ENCODE data around the gene VIT. TPM values are rescaled to one million over a fixed set of nuclear protein-coding genes. Genes with fewer than 3 reads are reported as not detected.

The VIT gene
- total and polyA plus RNA-seq, 2 experiments from 2014 or later, result 0.22 to 0.31 TPM

GRCh38 chr2:36710858-36711515 lies 14.5 kb downstream of the VIT start:
- 94 to 96% methylated on average over 2 of the region's 2 CpGs for WGBS, 2 experiments (ENCODE audit: low coverage in 1 of 2, low lambda C conversion rate in 2 of 2, missing lambda C conversion rate in 2 of 2)
- no peaks in the 10 kb centered on the region for H3K27me3 ChIP-seq (replicated peaks; ENCODE audit: insufficient read depth)
- no peak for TF ChIP-seq EZH2 (IDR thresholded peaks at IDR 0.05; ENCODE audit: insufficient read depth, poor library complexity, severe bottlenecking)
- TF ChIP-seq EZH2phosphoT487 (IDR thresholded peaks at IDR 0.05; ENCODE audit: insufficient read depth, low read depth), result no peak
- H3K9me3 ChIP-seq (ENCODE audit: low read depth), result no peaks in the 10 kb centered on the region
- DNase-seq, result no peak
- no peak overlapping the region for H3K27ac ChIP-seq
- H4K20me1 ChIP-seq (ENCODE audit: insufficient read depth), result no peaks in the 10 kb centered on the region
- H3K4me2 ChIP-seq (ENCODE audit: unreplicated experiment), result no peak overlapping the region
- peaks cover 33% of the 10 kb centered on the region for H3F3A ChIP-seq (ENCODE audit: insufficient read depth)
- in situ Hi-C loops (cut with MboI), result no loop called here
- H3K9me2 ChIP-seq (ENCODE audit: insufficient read depth), result no peaks in the 10 kb centered on the region
- no peak overlapping the region for H3K9ac ChIP-seq
- no peaks in the 10 kb centered on the region for H3K36me3 ChIP-seq (ENCODE audit: low read depth)
- H3K79me2 ChIP-seq (ENCODE audit: insufficient read depth), result no peaks in the 10 kb centered on the region
- no peak overlapping the region for H3K4me3 ChIP-seq
- peaks cover 29% of the 10 kb centered on the region for H3K4me1 ChIP-seq (ENCODE audit: insufficient read depth)
- no peak overlapping the region for H2AFZ ChIP-seq

- Histone ChIP-seq H3K27ac (no peak overlapping the region), H3K9me2 (ENCODE audit: insufficient read depth) (no peaks in the 10 kb centered on the region), H2AFZ (no peak overlapping the region), H3K27me3 (replicated peaks; ENCODE audit: insufficient read depth) (no peaks in the 10 kb centered on the region), H3K9ac (no peak overlapping the region), H3K4me1 (ENCODE audit: insufficient read depth) (peaks cover 20% of the 10 kb centered on the region), H4K20me1 (ENCODE audit: insufficient read depth) (no peaks in the 10 kb centered on the region), H3K4me3 (no peak overlapping the region), H3F3A (ENCODE audit: insufficient read depth) (peaks cover 24% of the 10 kb centered on the region), H3K36me3 (ENCODE audit: low read depth) (no peaks in the 10 kb centered on the region), H3K79me2 (ENCODE audit: insufficient read depth) (no peaks in the 10 kb centered on the region), H3K4me2 (ENCODE audit: unreplicated experiment) (no peak overlapping the region), H3K9me3 (ENCODE audit: low read depth) (no peaks in the 10 kb centered on the region)
- no peak for DNase-seq
- TF ChIP-seq EZH2 (IDR thresholded peaks at IDR 0.05; ENCODE audit: insufficient read depth, poor library complexity, severe bottlenecking) (no peak), EZH2phosphoT487 (IDR thresholded peaks at IDR 0.05; ENCODE audit: insufficient read depth, low read depth) (no peak)
- in situ Hi-C loops (cut with MboI), result no loop called here
- 73 to 75% methylated on average over 5 of the region's 5 CpGs for WGBS, 2 experiments (ENCODE audit: low coverage in 1 of 2, low lambda C conversion rate in 2 of 2, missing lambda C conversion rate in 2 of 2)
Observed at GRCh38 chr2:36711741-36712314, 15.3 kb downstream of the VIT start.

- Histone ChIP-seq H3F3A (ENCODE audit: insufficient read depth) (peaks cover 10% of the 10 kb centered on the region), H3K27ac (no peak overlapping the region), H4K20me1 (ENCODE audit: insufficient read depth) (no peaks in the 10 kb centered on the region), H3K4me1 (ENCODE audit: insufficient read depth) (peaks cover 6% of the 10 kb centered on the region), H3K9me3 (ENCODE audit: low read depth) (no peaks in the 10 kb centered on the region), H3K9me2 (ENCODE audit: insufficient read depth) (no peaks in the 10 kb centered on the region), H3K36me3 (ENCODE audit: low read depth) (no peaks in the 10 kb centered on the region), H3K4me2 (ENCODE audit: unreplicated experiment) (no peak overlapping the region), H3K79me2 (ENCODE audit: insufficient read depth) (no peaks in the 10 kb centered on the region), H3K4me3 (no peak overlapping the region), H3K27me3 (replicated peaks; ENCODE audit: insufficient read depth) (no peaks in the 10 kb centered on the region), H2AFZ (no peak overlapping the region), H3K9ac (no peak overlapping the region)
- in situ Hi-C loops (cut with MboI), result no loop called here
- 85 to 86% methylated on average over 8 of the region's 8 CpGs for WGBS, 2 experiments (ENCODE audit: low coverage in 1 of 2, low lambda C conversion rate in 2 of 2, missing lambda C conversion rate in 2 of 2)
- no peak for DNase-seq
- TF ChIP-seq EZH2phosphoT487 (IDR thresholded peaks at IDR 0.05; ENCODE audit: insufficient read depth, low read depth) (no peak), EZH2 (IDR thresholded peaks at IDR 0.05; ENCODE audit: insufficient read depth, poor library complexity, severe bottlenecking) (no peak)
Observed at GRCh38 chr2:36713310-36713709, 16.8 kb downstream of the VIT start.

- Histone ChIP-seq H3K27me3 (replicated peaks; ENCODE audit: insufficient read depth) (no peaks in the 10 kb centered on the region), H3K4me1 (ENCODE audit: insufficient read depth) (no peaks in the 10 kb centered on the region), H3K4me3 (no peak overlapping the region), H3F3A (ENCODE audit: insufficient read depth) (no peaks in the 10 kb centered on the region), H3K9me2 (ENCODE audit: insufficient read depth) (no peaks in the 10 kb centered on the region), H3K27ac (no peak overlapping the region), H3K9ac (no peak overlapping the region), H4K20me1 (ENCODE audit: insufficient read depth) (no peaks in the 10 kb centered on the region), H3K36me3 (ENCODE audit: low read depth) (no peaks in the 10 kb centered on the region), H3K4me2 (ENCODE audit: unreplicated experiment) (no peak overlapping the region), H3K9me3 (ENCODE audit: low read depth) (no peaks in the 10 kb centered on the region), H3K79me2 (ENCODE audit: insufficient read depth) (no peaks in the 10 kb centered on the region), H2AFZ (no peak overlapping the region)
- in situ Hi-C loops (cut with MboI), result no loop called here
- WGBS, 2 experiments (ENCODE audit: low coverage in 1 of 2, low lambda C conversion rate in 2 of 2, missing lambda C conversion rate in 2 of 2), result 11 to 16% methylated on average over 3 of the region's 3 CpGs
- TF ChIP-seq EZH2 (IDR thresholded peaks at IDR 0.05; ENCODE audit: insufficient read depth, poor library complexity, severe bottlenecking) (no peak), EZH2phosphoT487 (IDR thresholded peaks at IDR 0.05; ENCODE audit: insufficient read depth, low read depth) (no peak)
- no peak for DNase-seq
Observed at GRCh38 chr2:36716111-36716510, 19.6 kb downstream of the VIT start.

Data from GM23248 (cell line).